Activated naive CD4-positive, alpha-beta T cell treated with anti-CD3 and anti-CD28 coated beads, Interleukin-2, amount 50 U/mL, for 72 hours (primary cell): Measurements from ENCODE around the gene DPY30. TPM values are rescaled to one million over a fixed set of nuclear protein-coding genes. Genes with fewer than 3 reads are reported as not detected.
"Not testable (repeated sequence)": the region's sequence is repeated elsewhere in the genome, so short reads cannot be mapped to it uniquely, and the experiment has no call there.

Source experiments
- ATAC-seq, 2 donors: fragments of 150-1000 bp; cut with Tn5 transposase; 2 replicates each; pipeline ENCODE4 v1.10.0; 2021; ENCODE audit warnings: mild to moderate bottlenecking in 2 of 2, moderate library complexity in 2 of 2
- DNase-seq, 2 donors: peaks; one replicate each; pipeline ENCODE4 v3.0.0; 2021 to 2022; ENCODE audit warnings: low spot score in 2 of 2
- H3K27ac Mint-ChIP-seq, 2 donors: one replicate each; pipeline ENCODE4 v1.8.0; 2022; ENCODE audit warnings: mild to moderate bottlenecking in 2 of 2, mixed read lengths in 2 of 2
- H3K36me3 Mint-ChIP-seq, 2 donors: one replicate each; pipeline ENCODE4 v1.8.0; 2022; ENCODE audit warnings: mixed read lengths in 2 of 2
- H3K9me3 Mint-ChIP-seq, 2 donors: one replicate each; pipeline ENCODE4 v1.8.0; 2022; ENCODE audit warnings: mixed read lengths in 2 of 2
- total RNA-seq, 2 donors: library from RNA; stranded (reverse); gene quantifications; one replicate each; pipeline ENCODE4 v1.2.3, GENCODE V29; 2022

DPY30 gene
- 10 to 100 TPM; 63.1 to 66.8 TPM for total RNA-seq

DNA sequence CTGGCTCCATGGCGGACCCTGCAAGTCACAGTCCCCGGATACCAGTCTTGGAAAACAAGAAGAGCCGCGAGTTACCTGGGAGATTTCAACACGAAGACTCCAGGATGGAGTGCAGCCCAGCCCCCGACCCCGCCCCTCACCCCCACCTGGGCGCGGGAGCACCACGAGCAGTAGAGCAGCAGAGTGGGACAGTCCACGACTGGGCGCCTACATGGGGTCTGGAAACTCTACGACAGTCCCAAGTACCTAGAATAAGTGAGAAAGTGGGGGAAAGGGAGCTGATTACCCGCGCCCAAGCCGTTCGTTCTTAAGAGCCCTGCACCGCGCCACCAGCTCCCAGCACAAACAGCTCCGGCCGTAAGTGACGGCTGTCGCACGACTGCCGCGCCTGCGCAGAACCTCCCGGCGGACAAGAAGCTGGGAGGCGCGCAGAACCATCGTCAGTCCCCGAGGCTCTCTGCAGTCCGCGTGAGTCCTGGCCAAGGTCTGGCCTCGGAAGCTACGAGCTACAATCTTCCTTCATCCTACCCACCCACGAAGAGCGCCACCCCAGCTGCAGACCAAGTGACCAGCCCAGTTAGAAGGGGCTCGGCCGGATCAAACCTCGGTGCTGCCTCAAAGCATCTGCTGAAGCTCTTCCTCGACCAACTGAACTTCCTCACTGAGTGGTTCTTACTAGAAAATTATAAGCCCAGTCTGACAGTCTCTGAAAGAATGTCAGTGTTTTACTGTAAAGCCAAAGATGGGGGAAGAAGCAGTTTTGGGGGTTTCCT, at the start of gene DPY30:
Gene DPY30, minus strand, starts transcription at position 359 of the 773 bp plus-strand sequence. Its CDS starts 349 bp downstream, at position 10.
- Mint-ChIP-seq H3K27ac (peak within 1 kb of the TSS; percentile 80 to 93), H3K9me3 (no peaks in the 10 kb centered on the region), H3K36me3 (no peaks in the 10 kb centered on the region)
- peak; percentile 91 to 96 for ATAC-seq
- peak; percentile 88 to 91 for DNase-seq

DNA sequence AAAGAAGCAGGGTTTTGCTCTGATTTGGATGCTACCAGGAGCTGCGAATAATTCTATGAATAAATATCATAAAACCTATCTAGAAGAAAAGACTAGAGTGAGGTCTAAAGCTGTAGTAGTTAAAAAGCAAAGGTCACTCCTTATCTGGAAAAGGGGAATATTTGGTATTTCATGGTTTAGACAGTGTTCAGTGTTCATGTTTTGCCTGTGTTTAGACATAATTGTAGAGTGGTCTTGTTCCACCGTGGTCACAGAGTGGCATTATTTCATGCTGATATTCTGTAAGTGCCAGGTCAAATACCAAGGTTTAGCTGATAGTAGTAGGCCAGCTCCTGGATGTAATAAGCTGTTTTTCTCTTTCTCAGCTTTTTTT, 34.5 kb upstream of the DPY30 start:
- Mint-ChIP-seq H3K27ac (no peak overlapping the region), H3K36me3 (no peaks in the 10 kb centered on the region), H3K9me3 (no peaks in the 10 kb centered on the region)
- DNase-seq (no peak), ATAC-seq (no peak)

DNA sequence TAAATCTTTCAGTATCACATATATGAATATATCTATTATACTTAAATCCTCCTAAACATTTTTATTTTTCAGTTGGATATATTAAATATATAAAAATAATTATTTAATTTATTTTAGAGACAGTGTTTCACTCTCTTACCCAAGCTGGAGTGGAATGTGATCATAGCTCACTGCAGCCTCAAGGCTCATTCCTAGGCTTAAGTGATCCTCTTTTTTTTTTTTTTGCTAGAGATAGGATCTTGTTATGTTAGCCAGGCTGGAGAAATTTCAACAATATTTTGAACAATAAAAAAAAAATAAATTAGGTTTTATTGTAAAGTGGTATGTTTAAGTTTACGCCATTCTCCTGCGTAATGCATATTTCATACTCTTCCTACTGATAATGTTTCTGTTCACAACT, 27.9 kb upstream of the DPY30 start:
- Mint-ChIP-seq H3K27ac (no peak overlapping the region), H3K36me3 (peaks cover 0 to 11% of the 10 kb centered on the region in 2 donors), H3K9me3 (no peaks in the 10 kb centered on the region)
- DNase-seq: no peak
- ATAC-seq: no peak

DNA sequence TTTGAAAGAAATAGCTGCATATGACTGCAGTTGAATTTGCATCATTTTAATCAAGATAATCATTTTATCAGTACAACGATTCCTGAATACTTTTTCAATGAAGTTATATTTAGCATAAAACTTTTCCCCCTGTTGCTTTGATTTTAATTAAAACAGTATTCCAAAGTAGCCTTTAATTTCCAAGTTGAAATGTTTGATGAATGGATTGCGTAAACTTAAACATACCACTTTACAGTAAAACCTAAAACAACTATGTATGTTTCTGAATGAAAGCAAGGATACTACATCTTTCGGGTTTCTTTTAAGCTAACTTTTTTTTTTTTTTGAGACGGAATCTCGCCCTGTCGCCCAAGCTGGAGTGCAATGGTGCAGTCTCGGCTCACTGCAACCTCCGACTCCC, 25.1 kb upstream of the DPY30 start:
- no peak for DNase-seq
- H3K36me3 Mint-ChIP-seq: peaks cover 0 to 11% of the 10 kb centered on the region in 2 donors
- no peaks in the 10 kb centered on the region for H3K9me3 Mint-ChIP-seq
- no peak for ATAC-seq
- H3K27ac Mint-ChIP-seq: peak overlapping the region; percentile 93 to 96

DNA sequence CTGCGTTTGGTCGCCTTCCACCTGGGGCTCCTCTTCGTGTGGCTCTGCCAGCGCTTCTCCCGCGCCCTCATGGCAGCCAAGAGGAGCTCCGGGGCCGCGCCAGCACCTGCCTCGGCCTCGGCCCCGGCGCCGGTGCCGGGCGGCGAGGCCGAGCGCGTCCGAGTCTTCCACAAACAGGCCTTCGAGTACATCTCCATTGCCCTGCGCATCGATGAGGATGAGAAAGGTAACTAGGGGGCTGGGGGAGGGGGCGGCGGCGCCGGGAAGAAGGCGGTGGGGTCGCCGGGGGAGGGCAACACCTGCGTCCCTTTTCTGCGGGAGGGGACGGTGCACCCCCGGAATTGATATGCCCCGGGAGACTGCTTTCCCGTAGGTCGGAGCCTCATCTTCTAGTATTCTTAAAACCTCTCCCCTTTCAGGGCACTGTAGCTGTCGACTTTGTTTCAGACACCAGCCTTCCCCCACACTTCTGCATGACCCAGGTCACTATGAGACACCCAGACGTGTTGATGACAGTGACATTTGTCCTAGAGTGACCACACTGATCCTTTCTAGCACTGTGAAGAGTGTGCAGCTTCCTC, 24.5 kb upstream of the DPY30 start:
- DNase-seq (peak; percentile 24 to 59), ATAC-seq (peak in 1 of 2 donors; percentile 50)
- Mint-ChIP-seq H3K36me3 (peaks cover 0 to 11% of the 10 kb centered on the region in 2 donors), H3K27ac (peak overlapping the region; percentile 93 to 96), H3K9me3 (no peaks in the 10 kb centered on the region)

DNA sequence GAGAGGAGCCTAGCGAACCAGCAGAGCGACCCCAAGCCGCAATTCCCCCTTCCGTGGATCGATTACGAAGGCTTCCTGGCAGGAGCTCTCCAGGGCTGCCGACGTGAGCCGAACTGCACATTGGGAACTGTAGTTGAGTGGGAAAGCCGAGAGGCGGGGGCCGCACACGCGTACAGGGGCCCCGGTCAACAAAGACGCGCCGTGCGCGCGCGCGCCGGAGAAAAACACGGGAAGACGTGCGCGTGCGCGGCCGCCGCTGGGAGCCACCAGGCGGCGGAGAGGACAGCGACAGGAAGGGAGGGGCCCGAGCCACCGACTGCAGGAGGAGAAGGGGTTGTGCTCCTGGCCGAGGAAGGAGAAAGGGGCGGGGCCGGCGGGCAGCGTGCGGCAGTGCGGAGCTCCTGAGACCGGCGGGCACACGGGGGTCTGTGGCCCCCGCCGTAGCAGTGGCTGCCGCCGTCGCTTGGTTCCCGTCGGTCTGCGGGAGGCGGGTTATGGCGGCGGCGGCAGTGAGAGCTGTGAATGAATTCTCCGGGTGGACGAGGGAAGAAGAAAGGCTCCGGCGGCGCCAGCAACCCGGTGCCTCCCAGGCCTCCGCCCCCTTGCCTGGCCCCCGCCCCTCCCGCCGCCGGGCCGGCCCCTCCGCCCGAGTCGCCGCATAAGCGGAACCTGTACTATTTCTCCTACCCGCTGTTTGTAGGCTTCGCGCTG, 23.9 kb upstream of the DPY30 start, which contains the start of gene SPAST:
Gene SPAST, plus strand, starts transcription at position 247 of the 711 bp plus-strand sequence. Its CDS starts 276 bp downstream, at position 523.
- ATAC-seq (peak; percentile 95 to 97), DNase-seq (peak; percentile 96 to 97)
- Mint-ChIP-seq H3K36me3 (peaks cover 0 to 11% of the 10 kb centered on the region in 2 donors), H3K27ac (peak within 1 kb of the TSS; percentile 93 to 98), H3K9me3 (no peaks in the 10 kb centered on the region)

DNA sequence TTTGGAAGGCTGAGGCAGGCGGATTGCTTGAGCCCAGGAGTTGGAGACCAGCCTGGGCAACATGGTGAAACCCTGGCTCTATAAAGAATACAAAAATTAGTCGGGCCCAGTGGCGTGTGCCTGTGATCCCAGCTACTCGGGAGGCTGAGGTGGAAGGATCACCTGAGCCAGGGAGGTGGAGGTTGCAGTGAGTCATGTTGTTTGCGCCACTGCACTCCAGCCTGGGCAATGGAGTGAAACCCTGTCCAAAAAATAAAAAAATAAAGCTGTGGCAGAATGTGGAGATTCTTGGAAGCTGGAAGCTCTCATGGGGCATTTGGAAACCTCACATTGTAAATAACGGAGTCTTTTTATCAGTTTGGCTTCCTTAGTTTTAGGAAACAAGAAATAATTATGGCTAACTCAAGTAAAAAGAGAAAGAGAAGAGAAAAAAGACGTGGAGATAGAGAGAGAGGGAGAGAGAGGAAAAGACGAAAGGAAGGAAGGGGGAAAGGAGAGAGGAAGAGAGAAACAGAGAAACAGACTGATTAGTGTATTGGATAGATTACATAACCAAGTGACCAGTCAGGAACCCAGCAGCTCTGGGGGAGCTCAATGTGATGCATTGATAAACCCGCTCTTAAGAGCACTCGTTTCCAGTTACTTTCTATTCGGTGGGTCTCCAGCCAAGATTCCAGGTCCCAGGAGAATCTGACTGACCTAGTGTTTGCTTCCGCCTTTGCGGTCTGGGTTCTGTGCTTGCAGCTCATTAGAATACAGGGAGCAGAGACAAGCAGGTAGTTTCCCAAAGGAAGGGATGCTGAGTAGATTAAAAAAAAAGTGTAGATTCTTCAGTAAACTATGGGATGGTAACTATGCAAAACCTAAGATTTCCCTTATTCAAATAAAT, 22.6 kb upstream of the DPY30 start:
- no peak for DNase-seq
- Mint-ChIP-seq H3K27ac (peak overlapping the region; percentile 31 to 93), H3K36me3 (peaks cover 0 to 11% of the 10 kb centered on the region in 2 donors), H3K9me3 (no peaks in the 10 kb centered on the region)
- no peak for ATAC-seq

DNA sequence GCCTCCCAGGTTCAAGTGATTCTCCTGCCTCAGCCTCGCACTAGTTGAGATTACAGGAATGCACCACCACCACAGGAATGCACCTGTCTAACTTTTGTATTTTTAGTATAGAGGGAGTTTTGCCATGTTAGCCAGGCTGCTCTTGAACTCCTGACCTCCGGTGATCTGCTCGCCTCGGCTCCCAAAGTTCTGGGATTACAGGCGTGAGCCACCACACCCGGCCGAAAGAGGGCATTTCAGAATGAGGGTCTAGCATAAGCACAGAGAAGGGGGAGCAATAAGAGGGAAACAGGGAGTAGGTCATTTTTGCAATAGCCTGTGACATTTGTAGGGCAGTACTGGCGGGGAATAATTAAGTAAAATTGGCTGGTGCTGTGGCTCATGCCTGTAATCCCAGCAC, 21.8 kb upstream of the DPY30 start:
- Mint-ChIP-seq H3K9me3 (no peaks in the 10 kb centered on the region), H3K27ac (no peak overlapping the region), H3K36me3 (peaks cover 0 to 11% of the 10 kb centered on the region in 2 donors)
- no peak for ATAC-seq
- no peak for DNase-seq

DNA sequence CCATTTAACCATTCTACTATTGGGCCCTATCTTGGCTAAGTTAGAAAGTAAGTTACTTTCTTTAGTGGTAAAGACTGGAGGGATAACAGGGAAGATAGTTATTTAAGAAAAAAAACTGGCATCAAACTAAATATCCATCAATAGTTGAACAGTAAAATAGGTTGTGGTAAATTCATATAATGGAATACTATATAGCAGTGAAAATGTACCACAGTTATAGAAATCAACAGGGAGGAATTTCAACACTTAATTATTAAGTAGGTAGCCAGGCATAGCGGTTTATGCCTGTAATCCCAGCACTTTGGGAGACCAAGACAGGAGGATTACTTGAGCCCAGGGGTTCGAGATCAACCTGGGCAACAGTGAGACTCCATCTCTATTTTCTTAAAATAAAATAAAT, 20.7 kb upstream of the DPY30 start:
- Mint-ChIP-seq H3K9me3 (no peaks in the 10 kb centered on the region), H3K36me3 (peaks cover 0 to 11% of the 10 kb centered on the region in 2 donors), H3K27ac (no peak overlapping the region)
- ATAC-seq: no peak
- no peak for DNase-seq

DNA sequence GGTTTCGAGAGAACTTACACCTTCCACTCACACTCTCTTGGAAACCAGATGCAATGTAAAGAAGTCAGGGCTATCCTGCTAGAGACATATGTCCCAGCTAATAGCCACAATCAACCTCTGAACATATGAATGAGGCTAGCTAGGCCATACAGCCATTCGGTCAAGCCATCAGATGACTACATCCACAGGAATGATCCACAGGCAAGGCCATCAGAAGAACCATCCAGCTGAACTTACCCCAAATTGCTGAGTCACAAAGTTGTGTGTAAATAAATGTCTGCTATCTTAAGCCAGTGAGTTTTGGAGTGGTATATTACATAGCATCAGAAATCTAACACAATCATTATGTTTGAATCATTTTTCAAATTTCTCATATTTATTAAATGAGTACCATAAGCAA, 18.5 kb upstream of the DPY30 start:
- ATAC-seq (no peak), DNase-seq (no peak)
- Mint-ChIP-seq H3K36me3 (peaks cover 0 to 2% of the 10 kb centered on the region in 2 donors), H3K27ac (no peak overlapping the region), H3K9me3 (no peaks in the 10 kb centered on the region)

DNA sequence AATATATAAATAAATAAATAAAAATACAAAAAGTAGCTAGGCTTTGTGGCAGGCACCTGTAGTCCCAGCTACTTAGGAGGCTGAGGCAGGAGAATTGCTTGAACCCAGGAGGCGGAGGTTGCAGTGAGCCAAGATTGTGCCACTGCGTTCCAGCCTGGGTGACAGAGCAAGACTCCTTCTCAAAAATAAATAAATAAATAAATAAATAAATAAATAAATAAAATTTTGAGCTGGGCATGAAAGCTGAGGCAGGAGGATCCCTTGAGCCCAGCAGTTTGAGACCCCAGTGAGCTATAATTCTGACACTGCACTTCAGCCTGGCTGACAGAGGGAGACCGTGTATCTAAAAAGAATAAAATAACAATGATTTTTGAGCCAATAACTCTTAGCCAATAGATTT, 15.0 kb upstream of the DPY30 start:
- H3K27ac Mint-ChIP-seq, ATAC-seq, DNase-seq, H3K36me3 Mint-ChIP-seq, H3K9me3 Mint-ChIP-seq: not testable (repeated sequence)

DNA sequence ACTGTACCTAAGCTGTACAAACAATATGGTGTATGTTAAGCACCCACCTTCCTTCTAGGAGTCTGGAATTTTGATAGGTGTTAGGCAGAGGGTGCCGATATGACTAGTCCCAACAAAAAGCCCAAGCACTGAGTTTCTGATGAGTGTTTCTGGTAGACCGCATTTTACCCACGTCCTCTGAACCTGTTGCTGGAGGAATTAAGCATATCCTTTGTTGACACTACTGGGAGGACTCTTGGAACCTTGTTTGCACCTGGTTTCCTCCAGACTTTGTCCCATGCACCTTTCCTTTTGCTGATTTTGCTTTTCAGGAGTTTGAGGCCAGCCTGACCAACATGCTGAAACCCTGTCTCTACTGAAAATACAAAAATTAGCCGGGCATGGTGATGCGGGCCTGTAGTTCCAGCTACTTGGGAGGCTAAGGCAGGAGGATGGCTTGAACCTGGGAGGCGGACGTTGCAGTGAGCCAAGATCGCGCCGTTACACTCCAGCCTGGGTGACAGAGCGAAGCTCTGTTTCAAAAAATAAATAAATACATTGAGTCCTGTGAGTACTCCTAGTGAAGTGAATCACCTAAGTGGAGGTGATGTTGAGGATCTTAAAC, 12.3 kb upstream of the DPY30 start:
- Mint-ChIP-seq H3K9me3 (no peaks in the 10 kb centered on the region), H3K36me3 (no peaks in the 10 kb centered on the region), H3K27ac (no peak overlapping the region)
- DNase-seq: no peak
- ATAC-seq: no peak

DNA sequence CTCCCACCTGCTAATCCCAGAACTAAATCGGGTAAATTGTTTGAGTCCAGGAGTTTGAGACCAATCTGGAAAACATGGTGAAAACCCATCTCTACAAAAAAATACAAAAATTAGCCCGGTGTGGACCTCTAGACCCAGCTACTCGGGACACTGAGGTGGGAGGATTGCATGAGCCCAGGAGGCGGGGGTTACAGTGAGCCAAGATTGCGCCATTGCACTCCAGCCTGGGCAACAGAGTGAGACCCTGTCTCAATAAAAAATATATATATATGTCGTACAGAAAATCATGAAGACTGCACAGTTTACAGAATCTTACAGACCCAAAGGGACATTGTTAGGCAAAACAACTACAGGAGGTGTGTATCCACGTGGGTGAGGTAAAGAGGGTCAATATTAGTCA, 4.0 kb upstream of the DPY30 start:
- H3K36me3 Mint-ChIP-seq: no peaks in the 10 kb centered on the region
- DNase-seq (no peak), ATAC-seq (no peak)
- H3K27ac Mint-ChIP-seq: no peak overlapping the region
- no peaks in the 10 kb centered on the region for H3K9me3 Mint-ChIP-seq

DNA sequence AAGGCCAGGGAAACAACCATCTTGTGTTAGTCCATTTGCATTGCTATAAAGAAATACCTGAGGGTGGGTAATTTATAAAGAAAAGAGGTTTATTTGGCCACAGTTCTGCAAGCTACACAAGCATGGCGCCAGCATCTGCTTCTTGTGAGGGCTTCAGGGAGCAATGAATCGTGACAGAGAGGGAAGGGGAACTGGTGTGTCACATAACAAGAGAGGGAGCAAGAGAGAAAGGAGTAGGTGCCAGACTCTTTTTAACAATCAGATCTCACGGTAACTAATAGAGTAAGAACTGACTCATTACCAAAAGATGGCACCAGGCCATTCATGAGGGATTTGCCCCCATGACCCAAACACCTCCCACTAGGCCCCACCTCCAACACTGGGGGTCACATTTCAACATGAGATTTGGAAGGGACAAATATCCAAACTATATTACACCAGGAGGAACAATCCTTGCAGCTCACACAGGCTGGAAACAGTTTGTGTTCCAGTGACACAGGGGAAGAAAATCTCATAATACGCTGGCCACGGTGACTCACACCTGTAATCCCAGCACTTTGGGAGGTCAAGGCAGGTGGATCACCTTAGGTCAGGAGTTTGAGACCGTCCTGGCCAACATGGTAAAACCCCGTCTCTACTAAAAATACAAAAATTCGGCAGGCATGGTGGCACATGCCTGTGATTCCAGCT, 5.3 kb downstream of the DPY30 start:
- H3K9me3 Mint-ChIP-seq: not testable (repeated sequence)
- peaks cover 0 to 12% of the 10 kb centered on the region in 2 donors for H3K36me3 Mint-ChIP-seq
- DNase-seq (peak in 1 of 2 donors; percentile 18), ATAC-seq (peak in 1 of 2 donors; percentile 34)
- H3K27ac Mint-ChIP-seq: peak overlapping the region in 1 of 2 donors; percentile 72

DNA sequence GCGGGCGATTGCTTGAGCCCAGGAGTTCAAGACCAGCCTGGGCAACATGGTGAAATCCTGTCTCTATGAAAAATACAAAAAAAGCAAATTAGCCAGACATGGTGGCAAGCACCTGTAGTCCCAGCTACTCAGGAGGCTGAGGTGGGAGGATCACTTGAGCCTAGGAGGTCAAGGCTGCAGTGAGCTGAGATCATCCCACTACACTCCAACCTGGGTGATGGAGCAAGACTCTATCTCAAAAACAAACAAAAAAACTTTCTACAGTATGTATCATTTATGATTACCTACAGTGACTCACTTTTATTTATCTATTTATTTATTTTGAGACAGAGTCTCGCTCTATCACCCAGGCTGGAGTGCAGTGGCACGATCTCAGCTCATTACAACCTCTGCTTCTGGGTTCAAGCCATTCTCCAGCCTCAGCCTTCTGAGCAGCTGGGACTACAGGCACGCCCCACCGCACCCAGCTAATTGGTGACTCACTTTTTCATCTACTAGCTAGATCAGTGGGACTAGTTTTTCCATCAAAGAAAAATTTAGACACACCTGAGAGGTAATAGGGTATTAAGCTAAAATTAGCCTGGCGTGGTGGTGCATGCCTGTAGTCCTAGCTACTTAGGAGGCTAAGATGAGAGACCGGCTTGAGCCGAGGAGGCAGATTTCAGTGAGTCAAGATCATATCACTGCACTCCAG, 20.7 kb downstream of the DPY30 start:
- not testable (repeated sequence) for ATAC-seq, H3K9me3 Mint-ChIP-seq, H3K27ac Mint-ChIP-seq, DNase-seq, H3K36me3 Mint-ChIP-seq
